ENCODE measurements around the gene KRT73. TPM values are rescaled to one million over a fixed set of nuclear protein-coding genes. Genes with fewer than 3 reads are reported as not detected.

Gene KRT73
- total RNA-seq, 1 donor from 2014 or later: 0.78 TPM

- intact Hi-C loops (cut with micrococcal nuclease): no loop called here
Measured at GRCh38 chr12:52575948-52576347, 42.4 kb downstream of the KRT73 start.

- intact Hi-C loops (cut with micrococcal nuclease): no loop called here
Measured at GRCh38 chr12:52575256-52575655, 43.1 kb downstream of the KRT73 start.

GRCh38 chr12:52573743-52574142 lies 44.6 kb downstream of the KRT73 start, which contains the start of gene KRT74:
Gene KRT74, minus strand, starts transcription at chr12:52573843. Its CDS starts 66 bp downstream, at chr12:52573777.
- intact Hi-C loops (cut with micrococcal nuclease): no loop called here

- intact Hi-C loops (cut with micrococcal nuclease): no loop called here
Measured at GRCh38 chr12:52573306-52573705, 45.1 kb downstream of the KRT73 start.

- intact Hi-C loops (cut with micrococcal nuclease): no loop called here
Measured at GRCh38 chr12:52570511-52570910, 47.8 kb downstream of the KRT73 start.

- intact Hi-C loops (cut with micrococcal nuclease): no loop called here
Measured at GRCh38 chr12:52568111-52568510, 50.2 kb downstream of the KRT73 start.

- intact Hi-C loops (cut with micrococcal nuclease): no loop called here
Measured at GRCh38 chr12:52566847-52567291, 51.5 kb downstream of the KRT73 start.

GRCh38 chr12:52564582-52564981 lies 53.8 kb downstream of the KRT73 start:
- intact Hi-C loops (cut with micrococcal nuclease): no loop called here

GRCh38 chr12:52561880-52562449 lies 56.4 kb downstream of the KRT73 start:
- intact Hi-C loops (cut with micrococcal nuclease): no loop called here

GRCh38 chr12:52559979-52560378 lies 58.4 kb downstream of the KRT73 start:
- intact Hi-C loops (cut with micrococcal nuclease): no loop called here

- intact Hi-C loops (cut with micrococcal nuclease): no loop called here
Measured at GRCh38 chr12:52558781-52559445, 59.4 kb downstream of the KRT73 start.

Other genes with a start within 250 kb of the KRT73 start
- not detected in 2 replicates for gene KRT84, start 232.9 kb downstream of the KRT73 start, total RNA-seq
- not detected in 2 replicates for gene KRT82, start 212.2 kb downstream of the KRT73 start, total RNA-seq
- not detected in 2 replicates for gene KRT75, start 184.2 kb downstream of the KRT73 start, total RNA-seq
- not detected in 2 replicates for gene KRT6B, start 166.4 kb downstream of the KRT73 start, total RNA-seq
- not detected in 2 replicates for gene KRT6C, start 144.8 kb downstream of the KRT73 start, total RNA-seq
- gene KRT6A, start 125.3 kb downstream of the KRT73 start, total RNA-seq: not detected in 2 replicates
- gene KRT5, start 98.2 kb downstream of the KRT73 start, total RNA-seq: not detected in 2 replicates
- gene KRT71, start 65.4 kb downstream of the KRT73 start, total RNA-seq: not detected in 2 replicates
- not detected in 2 replicates for gene KRT74, start 44.7 kb downstream of the KRT73 start, total RNA-seq
- 1.6 and 1.7 TPM in 2 replicates for gene KRT72, start 17.1 kb downstream of the KRT73 start, total RNA-seq
- 0.20 and 0.27 TPM in 2 replicates for gene KRT2, start 33.7 kb upstream of the KRT73 start, total RNA-seq
- gene KRT1, start 61.8 kb upstream of the KRT73 start, total RNA-seq: 0.39 and 0.51 TPM in 2 replicates
- gene KRT77, start 85.0 kb upstream of the KRT73 start, total RNA-seq: not detected in 2 replicates
- not detected in 2 replicates for gene KRT76, start 158.8 kb upstream of the KRT73 start, total RNA-seq
- gene KRT3, start 177.6 kb upstream of the KRT73 start, total RNA-seq: not detected in 2 replicates
- not detected in 2 replicates for gene KRT4, start 195.6 kb upstream of the KRT73 start, total RNA-seq
- gene KRT79, start 215.8 kb upstream of the KRT73 start, total RNA-seq: not detected in 2 replicates
- gene KRT78, start 230.4 kb upstream of the KRT73 start, total RNA-seq: not detected in 2 replicates

Measured in T-helper 1 cell treated with Interleukin-12 subunit alpha and Interleukin-12 subunit beta and Interleukin-4 antibody, amounts not matched to agents 30 ng/mL and 1 ng/mL, for 36 hours (primary cell).